ENCODE results near the gene RNPEP.

DNA sequence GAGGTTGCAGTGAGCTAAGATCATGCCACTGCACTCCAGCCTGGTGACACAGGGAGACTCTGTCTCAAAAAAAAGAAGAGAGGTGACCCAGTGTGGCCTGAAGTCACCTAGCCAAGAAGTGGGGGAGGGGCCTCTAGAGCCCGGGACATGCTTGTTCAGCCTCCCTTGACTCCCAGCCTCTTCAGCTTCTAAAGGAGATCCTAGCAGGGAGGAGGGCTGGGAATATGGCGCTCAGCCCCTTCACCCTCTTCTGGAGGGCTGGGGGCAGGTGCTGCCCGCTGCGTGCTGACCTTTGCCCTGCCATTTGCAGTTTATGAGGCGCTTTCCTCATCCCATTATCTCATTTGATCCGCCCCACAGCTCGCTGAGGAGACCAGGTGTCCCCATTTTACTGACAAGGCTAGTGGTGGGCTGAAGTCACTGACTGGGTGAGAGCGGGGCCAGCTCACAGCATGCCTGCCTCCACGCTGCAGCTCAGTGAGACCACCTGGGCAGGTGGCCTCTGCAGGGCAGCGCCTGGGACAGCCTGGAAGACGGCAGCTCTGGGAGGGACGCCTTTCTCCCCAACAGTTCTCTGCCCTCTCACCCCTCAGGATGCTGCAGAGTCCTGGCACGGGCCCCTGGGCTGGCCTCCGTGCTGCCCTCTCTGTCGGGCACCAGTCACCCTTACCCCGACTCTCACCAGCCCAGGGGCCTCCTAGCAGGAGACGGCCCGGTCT is 35.5 kb downstream of the RNPEP start:
- TF ChIP-seq, protein P1, sequence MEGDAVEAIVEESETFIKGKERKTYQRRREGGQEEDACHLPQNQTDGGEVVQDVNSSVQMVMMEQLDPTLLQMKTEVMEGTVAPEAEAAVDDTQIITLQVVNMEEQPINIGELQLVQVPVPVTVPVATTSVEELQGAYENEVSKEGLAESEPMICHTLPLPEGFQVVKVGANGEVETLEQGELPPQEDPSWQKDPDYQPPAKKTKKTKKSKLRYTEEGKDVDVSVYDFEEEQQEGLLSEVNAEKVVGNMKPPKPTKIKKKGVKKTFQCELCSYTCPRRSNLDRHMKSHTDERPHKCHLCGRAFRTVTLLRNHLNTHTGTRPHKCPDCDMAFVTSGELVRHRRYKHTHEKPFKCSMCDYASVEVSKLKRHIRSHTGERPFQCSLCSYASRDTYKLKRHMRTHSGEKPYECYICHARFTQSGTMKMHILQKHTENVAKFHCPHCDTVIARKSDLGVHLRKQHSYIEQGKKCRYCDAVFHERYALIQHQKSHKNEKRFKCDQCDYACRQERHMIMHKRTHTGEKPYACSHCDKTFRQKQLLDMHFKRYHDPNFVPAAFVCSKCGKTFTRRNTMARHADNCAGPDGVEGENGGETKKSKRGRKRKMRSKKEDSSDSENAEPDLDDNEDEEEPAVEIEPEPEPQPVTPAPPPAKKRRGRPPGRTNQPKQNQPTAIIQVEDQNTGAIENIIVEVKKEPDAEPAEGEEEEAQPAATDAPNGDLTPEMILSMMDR (IDR thresholded peaks at IDR 0.05) = no peak
- no peak for TF ChIP-seq POLR2A (IDR thresholded peaks at IDR 0.05)
- no peak for TF ChIP-seq EP300 (IDR thresholded peaks at IDR 0.05)

Measured in tibial nerve (tissue), 4 donors.